Measurements from ENCODE around the gene GPT2. TPM values are rescaled to one million over a fixed set of nuclear protein-coding genes. Genes with fewer than 3 reads are reported as not detected.
A peak's percentile ranks its signal among the peaks of the same experiment; 100 is the strongest.

The GPT2 gene
- total and polyA plus RNA-seq, 2 experiments from 2014 or later: 41.0 to 51.3 TPM

GRCh38 chr16:46968063-46968435 lies 83.9 kb downstream of the GPT2 start:
- Histone ChIP-seq H3K4me1 (ENCODE audit: insufficient read depth) (peaks cover 12% of the 10 kb centered on the region), H3K27me3 (no peaks in the 10 kb centered on the region), H3K79me2 (peaks cover 96% of the 10 kb centered on the region), H3K9me3 (ENCODE audit: low read depth) (no peaks in the 10 kb centered on the region), H3K27ac (no peak overlapping the region), H4K20me1 (ENCODE audit: insufficient read depth, poor library complexity, severe bottlenecking) (peaks cover 24% of the 10 kb centered on the region), H3K4me2 (no peak overlapping the region), H3K36me3 (replicated peaks; ENCODE audit: insufficient read depth, low read depth) (no peaks in the 10 kb centered on the region), H3K9me2 (replicated peaks; ENCODE audit: insufficient read depth) (no peaks in the 10 kb centered on the region), H2AFZ (no peak overlapping the region), H3K4me3 (no peak overlapping the region)
- DNase-seq (ENCODE audit: low spot score): no peak
- no peak for TF ChIP-seq EZH2 (IDR thresholded peaks at IDR 0.05; ENCODE audit: borderline replicate concordance)
- no peak for TF ChIP-seq EZH2phosphoT487 (IDR thresholded peaks at IDR 0.05; ENCODE audit: low read depth, severe bottlenecking, unreplicated experiment)
- TF ChIP-seq CTCF (IDR thresholded peaks at IDR 0.05; ENCODE audit: poor library complexity): no peak
- WGBS (ENCODE audit: low lambda C conversion rate, missing lambda C conversion rate): 95% methylated on average over 2 of the region's 2 CpGs

- TF ChIP-seq EZH2 (IDR thresholded peaks at IDR 0.05; ENCODE audit: borderline replicate concordance): no peak
- no peak for TF ChIP-seq EZH2phosphoT487 (IDR thresholded peaks at IDR 0.05; ENCODE audit: low read depth, severe bottlenecking, unreplicated experiment)
- TF ChIP-seq CTCF (IDR thresholded peaks at IDR 0.05; ENCODE audit: poor library complexity): no peak
- no peaks in the 10 kb centered on the region for H3K36me3 ChIP-seq (replicated peaks; ENCODE audit: insufficient read depth, low read depth)
- no peak overlapping the region for H2AFZ ChIP-seq
- H3K9me3 ChIP-seq (ENCODE audit: low read depth): no peaks in the 10 kb centered on the region
- DNase-seq (ENCODE audit: low spot score): no peak
- H3K4me2 ChIP-seq: peak overlapping the region; percentile 16
- H3K79me2 ChIP-seq: peaks cover 82% of the 10 kb centered on the region
- no peak overlapping the region for H3K4me3 ChIP-seq
- H3K27ac ChIP-seq: no peak overlapping the region
- H3K27me3 ChIP-seq: no peaks in the 10 kb centered on the region
- peaks cover 24% of the 10 kb centered on the region for H4K20me1 ChIP-seq (ENCODE audit: insufficient read depth, poor library complexity, severe bottlenecking)
- 88% methylated on average over 2 of the region's 2 CpGs for WGBS (ENCODE audit: low lambda C conversion rate, missing lambda C conversion rate)
- peaks cover 18% of the 10 kb centered on the region for H3K4me1 ChIP-seq (ENCODE audit: insufficient read depth)
- no peaks in the 10 kb centered on the region for H3K9me2 ChIP-seq (replicated peaks; ENCODE audit: insufficient read depth)
Measured at GRCh38 chr16:46970089-46970488, 85.9 kb downstream of the GPT2 start.

GRCh38 chr16:46971271-46971670 lies 87.1 kb downstream of the GPT2 start:
- H3K36me3 ChIP-seq (replicated peaks; ENCODE audit: insufficient read depth, low read depth): no peaks in the 10 kb centered on the region
- no peak for TF ChIP-seq EZH2 (IDR thresholded peaks at IDR 0.05; ENCODE audit: borderline replicate concordance)
- no peak for TF ChIP-seq CTCF (IDR thresholded peaks at IDR 0.05; ENCODE audit: poor library complexity)
- TF ChIP-seq EZH2phosphoT487 (IDR thresholded peaks at IDR 0.05; ENCODE audit: low read depth, severe bottlenecking, unreplicated experiment): no peak
- H2AFZ ChIP-seq: no peak overlapping the region
- peaks cover 24% of the 10 kb centered on the region for H4K20me1 ChIP-seq (ENCODE audit: insufficient read depth, poor library complexity, severe bottlenecking)
- H3K79me2 ChIP-seq: peaks cover 70% of the 10 kb centered on the region
- DNase-seq (ENCODE audit: low spot score): no peak
- peak overlapping the region; percentile 92 for H3K4me2 ChIP-seq
- H3K4me3 ChIP-seq: no peak overlapping the region
- no peak overlapping the region for H3K27ac ChIP-seq
- no peaks in the 10 kb centered on the region for H3K9me3 ChIP-seq (ENCODE audit: low read depth)
- H3K9me2 ChIP-seq (replicated peaks; ENCODE audit: insufficient read depth): no peaks in the 10 kb centered on the region
- WGBS (ENCODE audit: low lambda C conversion rate, missing lambda C conversion rate): 93% methylated on average over 7 of the region's 7 CpGs
- peaks cover 18% of the 10 kb centered on the region for H3K4me1 ChIP-seq (ENCODE audit: insufficient read depth)
- no peaks in the 10 kb centered on the region for H3K27me3 ChIP-seq

Measured in hepatocyte (in vitro differentiated cells).